ENCODE measurements around the gene CD80. TPM values are rescaled to one million over a fixed set of nuclear protein-coding genes. Genes with fewer than 3 reads are reported as not detected.
"Not testable (repeated sequence)": the region's sequence is repeated elsewhere in the genome, so short reads cannot be mapped to it uniquely, and the experiment has no call there.

The CD80 gene
- total RNA-seq, 1 donor from 2014 or later, result 0.78 TPM

DNA sequence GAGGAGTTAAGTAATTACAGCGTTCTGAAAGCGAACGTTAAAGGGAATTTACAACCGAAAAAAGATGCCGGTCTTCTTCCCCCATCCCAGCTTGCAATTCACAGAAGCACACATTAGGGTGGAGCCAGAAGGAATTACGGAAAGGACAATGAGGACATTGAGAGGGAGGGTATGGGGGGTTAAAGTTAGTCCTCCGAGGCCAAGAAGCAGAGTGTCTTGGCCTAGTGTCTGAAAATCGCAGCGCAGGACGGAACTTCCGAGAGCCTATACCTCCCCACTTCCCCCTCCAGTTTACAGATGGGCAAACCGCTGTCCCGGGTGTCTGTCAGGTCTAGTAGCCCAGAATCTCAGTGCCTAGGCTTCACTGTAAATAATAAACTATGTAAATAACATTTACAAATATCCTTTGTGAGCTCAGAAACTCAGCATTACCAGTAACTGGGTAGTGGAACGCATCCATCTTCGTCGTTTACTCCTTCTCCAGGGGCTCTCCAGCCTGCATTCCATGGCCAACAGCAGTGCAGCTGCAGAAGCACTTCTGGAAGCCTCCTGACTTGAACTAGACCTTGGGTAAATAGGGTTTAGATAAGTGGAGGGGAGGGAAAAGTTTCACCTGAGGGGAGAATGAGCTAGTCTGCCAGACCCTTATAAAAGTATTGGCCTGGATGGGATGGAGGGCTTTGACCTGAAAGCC lies 20.8 kb upstream of the CD80 start:
- DNase-seq, result no peak

DNA sequence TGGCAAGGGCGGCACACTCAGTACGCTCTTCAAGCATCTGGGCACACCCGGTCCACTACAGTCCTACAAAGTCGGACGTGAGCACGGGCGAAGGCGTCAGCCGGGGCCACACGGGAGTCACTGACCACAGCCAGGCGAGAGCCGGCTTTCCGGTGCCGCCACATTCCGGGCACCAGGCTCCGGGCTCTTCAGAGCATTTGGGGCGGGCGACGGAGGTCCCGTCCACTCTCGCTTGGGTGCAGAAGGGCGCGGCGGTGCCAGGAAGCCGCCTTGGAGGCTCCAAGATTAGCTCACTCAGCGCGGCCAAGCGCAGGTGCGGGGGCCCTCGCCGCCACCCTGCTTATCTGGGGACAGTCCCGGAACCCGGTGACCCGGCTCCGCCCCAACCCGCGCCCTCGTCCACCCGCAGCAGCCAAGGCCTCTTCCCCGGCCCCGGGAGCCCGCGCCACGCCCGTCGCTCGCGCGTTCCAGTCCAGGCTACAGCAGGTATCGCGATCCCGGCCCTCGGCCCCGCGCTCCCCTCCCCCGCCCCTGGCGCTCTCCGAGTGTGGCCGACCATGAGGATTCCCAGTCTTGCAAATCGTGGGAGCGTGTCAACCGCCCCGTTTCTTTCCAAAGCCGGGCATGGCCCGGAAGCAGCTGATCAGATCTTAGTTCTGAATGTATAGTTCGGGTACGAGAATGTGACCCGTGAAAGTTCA lies 20.1 kb upstream of the CD80 start, which contains the start of gene ADPRH:
Gene ADPRH, plus strand, starts transcription at position 127 of the 701 bp plus-strand sequence. CDS start 2,678 bp downstream, outside the sequence.
- peak; percentile 17 for DNase-seq

DNA sequence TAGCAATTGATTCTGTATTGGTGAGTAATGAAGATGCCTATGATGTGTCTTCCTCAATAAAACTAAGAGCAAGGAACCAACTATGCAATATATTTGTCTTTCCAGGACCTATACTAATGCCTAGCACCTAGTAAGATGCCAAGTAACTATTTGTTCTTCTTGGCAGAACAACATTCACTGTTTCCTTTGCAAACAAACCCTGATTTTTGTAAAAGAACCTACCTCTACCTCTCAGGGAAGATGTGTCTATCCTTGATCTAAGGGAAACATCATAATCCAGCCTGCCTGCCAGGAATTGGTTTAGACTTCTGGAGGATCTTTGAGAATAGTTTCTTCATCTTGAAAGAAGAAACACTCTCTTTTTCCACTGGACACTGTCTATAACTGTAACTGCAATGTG lies 16.1 kb upstream of the CD80 start:
- no peak for DNase-seq

DNA sequence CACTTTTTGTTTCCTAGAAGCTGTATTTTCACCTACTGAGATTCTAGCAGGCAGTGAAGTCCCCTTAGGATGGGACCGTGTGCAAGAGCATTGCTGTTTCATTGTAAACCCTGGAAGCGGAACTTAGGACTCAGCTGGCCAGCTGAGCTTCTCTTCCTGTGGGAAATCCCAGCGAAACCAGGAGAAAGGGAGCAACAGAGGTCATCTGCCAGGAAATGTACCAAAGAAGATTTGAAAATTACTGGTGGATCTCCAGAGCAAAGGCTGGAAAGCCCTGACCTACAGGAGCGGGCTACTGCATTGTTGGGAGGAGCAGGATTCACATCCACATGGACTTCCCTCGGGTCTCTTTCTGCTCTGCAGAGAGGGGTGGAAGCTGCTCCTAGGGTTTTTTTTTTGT lies 12.3 kb upstream of the CD80 start:
- DNase-seq, result no peak

DNA sequence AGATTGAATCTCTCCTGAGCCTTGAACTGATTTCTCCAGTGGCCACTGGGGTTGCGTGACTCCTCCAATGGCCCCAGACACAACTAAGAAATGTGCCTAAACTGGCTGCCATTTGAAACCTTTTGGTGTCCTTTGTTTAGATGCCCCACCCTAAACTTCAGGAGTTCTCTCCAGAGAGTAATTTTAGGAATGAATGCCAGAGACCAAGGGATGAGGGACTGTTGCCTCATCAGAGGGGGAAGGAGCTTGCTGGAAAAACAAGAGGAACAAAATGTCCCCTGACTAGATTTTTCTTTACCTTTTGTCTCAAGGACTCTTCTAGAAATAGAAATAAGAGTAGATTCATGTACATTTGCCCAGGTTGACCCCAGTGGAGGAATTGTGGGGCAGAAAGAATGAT lies 11.8 kb upstream of the CD80 start:
- DNase-seq, result no peak

DNA sequence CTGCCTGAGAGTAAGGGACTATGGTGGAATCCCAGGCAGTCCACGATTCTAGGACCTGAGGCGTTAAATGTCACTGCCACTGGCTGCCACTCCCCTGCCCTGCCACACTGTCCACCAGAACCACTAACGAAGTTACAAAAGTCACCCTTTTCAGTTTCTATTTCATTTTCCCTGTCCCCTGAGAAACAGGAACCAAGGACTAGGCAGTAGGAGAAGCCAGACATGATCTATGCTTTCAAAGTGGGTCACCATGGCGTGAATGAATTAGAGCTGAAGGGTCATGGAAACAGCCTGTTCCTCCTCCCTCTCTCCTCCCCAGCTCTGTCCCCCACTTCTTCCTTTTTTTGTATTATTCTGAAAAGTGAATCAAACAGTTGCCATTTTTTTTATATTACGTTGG lies 10.8 kb upstream of the CD80 start:
- DNase-seq, result no peak

DNA sequence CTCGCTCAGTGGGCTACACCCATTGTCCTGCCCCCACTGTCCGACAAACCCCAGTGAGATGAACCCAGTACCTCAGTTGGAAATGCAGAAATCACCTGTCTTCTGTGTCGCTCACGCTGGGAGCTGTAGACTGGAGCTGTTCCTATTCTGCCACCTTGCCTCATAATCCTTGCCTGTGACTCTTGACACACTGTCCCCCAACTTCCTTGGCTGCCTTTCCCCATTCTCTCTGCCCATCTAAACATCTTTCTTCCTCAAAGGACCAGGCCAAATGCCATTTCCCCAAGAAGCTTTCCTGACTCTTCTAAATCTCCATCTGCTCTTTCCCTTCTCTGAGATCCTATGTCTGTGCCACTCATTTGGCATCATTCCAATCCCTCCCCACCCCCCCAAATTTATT lies 9.7 kb upstream of the CD80 start:
- no peak for DNase-seq

DNA sequence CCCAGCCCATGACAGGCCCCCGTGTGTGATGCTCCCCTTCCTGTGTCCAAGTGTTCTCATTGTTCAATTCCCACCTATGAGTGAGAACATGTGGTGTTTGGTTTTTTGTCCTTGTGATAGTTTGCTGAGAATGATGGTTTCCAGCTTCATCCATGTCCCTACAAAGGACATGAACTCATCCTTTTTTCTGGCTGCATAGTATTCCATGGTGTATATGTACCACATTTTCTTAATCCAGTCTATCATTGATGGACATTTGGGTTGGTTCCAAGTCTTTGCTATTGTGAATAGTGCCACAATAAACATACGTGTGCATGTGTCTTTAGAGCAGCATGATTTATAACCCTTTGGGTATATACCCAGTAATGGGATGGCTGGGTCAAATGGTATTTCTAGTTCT lies 3.9 kb upstream of the CD80 start:
- not testable (repeated sequence) for DNase-seq

DNA sequence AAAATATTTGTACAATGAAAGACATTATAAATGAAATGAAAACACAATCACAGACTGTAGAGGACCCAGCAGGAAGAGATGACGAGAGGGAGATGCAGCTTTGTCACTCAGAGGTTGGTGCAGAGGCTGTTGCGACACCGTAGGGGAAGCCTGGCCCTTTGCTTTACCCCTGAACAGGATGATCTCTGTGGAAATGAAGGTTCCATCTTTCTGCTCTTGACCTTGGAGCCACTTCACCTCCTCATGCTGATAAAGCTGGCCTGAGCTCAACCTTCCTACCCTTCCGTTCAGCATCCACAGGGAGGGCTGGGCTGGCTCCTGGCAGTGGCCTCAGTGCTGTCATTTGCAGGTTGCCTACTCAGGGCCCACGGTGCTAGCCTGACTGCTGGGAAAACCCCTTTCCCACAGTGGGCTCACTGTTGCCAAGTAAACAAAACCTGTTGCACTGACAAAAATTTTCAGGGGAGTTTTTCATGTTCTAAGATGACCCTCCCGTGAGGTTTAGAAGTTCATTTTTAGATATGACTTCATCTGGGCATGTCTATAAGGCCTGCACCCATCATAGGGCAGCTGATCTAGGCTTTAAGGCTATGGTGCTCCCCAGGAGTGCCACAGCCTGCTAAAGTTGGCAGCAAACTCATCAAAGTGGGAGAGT lies 3.0 kb upstream of the CD80 start:
- no peak for DNase-seq

DNA sequence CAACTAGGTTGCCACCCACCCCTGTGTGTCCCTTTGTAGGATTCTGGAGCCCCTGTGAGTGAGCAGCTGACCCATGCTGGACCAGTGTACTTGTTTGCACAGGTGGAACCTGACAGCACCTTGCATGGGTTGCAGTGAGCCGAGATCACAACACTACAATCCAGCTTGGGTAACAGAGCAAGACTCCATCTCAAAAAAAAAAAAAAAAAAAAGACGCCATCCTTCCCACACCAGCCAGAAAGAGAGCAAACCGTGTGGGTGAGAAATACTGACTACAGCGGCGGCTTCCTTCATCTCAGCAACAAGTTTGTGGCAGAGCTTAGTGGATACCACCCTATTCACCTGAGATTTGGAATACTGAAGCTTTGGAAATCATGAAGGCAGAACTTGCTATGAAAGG lies 746 bp upstream of the CD80 start:
- DNase-seq, result no peak

DNA sequence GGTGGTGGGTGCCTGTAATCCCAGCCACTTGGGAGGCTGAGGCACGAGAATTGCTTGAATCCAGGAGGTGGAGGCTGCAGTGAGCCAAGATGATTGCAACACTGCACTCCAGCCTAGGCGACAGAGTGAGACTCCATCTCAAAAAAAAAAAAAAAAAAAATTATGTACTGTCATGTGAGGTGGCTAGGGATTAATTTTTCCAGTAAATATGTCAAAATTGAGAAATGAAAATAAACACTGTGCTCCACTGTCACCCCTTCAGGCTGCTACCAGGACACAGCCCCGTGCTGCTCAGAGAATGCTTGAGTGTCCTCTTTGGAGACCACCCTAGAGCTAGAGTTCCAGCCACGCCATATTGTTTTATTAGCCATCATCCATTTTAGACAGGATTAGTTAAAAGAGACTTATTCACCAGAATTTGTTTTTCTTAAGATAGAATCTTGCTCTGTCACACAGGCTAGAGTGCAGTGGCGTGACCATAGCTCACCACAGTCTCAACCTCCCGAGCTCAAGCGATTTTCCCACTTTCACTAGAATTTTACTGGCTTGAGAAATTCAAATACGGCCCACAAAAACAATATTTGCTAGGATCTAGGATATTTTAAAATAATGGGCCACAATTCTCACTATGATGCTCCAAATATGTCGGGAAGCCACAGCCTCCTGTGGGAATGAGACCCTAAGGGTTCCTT lies 642 bp downstream of the CD80 start:
- DNase-seq, result no peak

DNA sequence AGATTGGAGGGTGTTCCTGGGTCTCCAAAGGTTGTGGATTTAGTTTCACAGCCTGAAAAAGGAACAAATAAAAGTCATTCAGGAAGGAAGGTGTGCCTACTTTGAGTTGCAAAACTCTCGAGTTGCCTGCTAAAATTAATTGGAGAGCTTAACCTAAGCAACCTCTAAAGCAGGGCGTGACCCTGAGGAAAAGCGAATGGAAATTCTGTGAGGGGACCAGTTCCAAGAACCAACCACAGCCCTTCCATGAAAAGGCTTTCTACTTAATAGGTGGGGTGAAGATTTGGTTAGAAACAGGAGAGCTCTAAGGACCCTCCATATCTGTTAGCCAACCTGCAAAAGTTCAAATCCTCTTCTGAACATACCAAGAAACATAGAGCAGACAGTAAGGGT lies 1.5 kb downstream of the CD80 start:
- DNase-seq, result no peak

DNA sequence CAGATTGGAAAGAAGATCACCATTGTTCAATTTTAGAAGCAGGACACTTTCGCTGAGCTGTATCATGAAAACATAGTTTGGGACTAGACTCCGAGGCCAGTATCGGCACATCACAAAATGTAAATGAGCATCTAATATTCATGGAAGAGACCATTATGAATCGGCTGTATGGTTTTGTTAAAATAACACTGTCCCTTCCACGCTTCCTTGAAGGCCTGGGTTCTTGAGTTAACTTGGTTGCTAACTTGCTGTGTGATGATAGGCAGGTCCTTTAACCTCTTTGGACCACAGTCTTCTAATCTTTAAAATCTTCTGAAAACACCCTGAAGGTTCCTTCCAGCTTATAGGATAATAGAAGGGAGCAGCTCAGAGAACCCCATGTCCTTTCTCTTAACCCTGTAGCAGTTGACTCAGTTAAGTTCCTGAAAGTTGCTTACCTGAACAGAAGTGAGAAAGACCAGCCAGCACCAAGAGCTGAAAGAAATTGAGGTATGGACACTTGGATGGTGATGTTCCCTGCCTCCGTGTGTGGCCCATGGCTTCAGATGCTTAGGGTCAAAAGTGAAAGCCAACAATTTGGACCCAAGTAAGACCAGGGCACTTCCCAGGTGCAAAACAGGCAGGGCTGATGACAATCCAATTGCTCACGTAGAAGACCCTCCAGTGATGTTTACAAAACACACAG lies 2.1 kb downstream of the CD80 start:
- DNase-seq, result no peak

DNA sequence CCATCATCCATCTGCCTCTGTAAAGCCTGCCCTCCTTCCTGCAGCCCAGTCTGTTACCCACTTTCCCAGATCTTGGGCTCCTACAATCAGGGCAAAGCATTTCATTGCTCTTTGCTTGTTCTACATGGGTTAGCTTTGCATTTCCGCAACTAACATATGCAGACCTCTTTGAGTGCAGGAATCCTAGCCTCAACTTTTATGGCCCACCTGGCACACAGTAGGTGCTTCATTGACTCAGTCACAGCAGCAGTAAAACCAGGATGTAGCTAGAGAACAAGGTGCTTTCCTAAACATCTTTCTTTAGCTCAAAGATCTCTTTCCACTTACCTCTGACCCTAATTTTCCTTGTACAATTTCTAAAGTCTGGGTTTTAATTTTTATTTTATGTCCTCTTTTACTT lies 3.5 kb downstream of the CD80 start:
- no peak for DNase-seq

DNA sequence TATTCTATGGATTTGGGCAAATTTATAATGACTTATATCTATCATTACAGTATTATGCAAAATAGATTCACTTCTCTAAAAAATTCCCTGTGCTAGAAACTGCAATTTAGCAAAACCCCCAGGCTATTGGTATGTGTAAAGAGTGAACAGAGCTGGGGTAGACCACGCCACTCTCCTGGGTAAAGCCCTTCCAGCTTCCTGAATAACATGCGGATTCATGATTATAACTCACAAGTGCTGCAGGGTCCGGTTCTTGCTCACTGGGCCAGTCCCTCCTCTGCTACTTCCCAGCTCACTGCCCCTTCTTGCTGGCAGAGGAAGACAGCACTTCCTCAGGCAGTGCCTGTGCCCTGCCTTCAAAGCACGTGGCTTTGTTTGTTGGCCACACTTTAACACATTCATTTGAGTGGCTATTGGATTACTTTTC lies 4.1 kb downstream of the CD80 start:
- no peak for DNase-seq

DNA sequence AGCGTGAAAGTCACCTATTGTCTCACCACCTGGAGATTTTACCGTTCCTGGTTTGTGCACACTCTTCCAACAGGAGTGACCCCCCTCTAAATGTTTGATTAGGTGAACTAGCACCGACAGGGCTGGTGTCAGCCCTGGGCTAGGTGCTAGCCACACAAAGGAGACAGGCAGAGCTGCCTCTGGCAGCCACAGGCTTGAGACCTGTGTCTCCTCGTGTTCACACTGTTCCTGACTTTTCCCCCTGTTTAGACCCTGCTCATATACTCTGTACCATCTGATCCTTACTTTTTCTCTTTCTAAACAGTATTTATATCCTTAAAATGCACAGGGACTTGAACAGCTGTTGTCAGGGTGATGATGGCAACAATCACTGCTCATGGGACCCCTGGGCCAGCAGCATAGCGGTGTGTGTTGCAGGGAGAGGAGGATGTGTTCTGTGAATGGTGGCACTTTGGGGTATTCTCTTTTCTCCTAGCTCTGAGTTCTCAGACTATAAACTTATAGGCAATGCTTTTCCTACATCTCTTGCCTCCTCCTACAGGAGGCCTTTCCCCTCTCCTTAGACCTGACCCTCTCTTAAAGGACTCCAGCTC lies 5.5 kb downstream of the CD80 start:
- no peak for DNase-seq

DNA sequence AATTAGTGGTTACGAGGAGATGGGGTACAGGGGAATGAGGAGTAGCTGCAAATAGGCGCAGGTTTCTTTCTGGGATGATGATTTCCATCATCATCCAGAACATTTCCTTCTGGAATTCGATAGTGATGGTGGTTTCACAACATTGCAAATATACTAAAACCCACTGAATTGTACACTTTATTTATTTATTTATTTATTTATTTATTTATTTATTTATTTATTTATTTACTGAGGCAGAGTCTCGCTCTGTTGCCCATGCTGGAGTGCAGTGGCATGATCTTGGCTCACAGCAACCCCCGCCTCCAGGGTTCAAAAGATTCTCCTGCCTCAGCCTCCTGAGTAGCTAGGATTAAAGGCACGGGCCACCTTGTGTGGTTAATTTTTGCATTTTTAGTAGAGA lies 6.5 kb downstream of the CD80 start:
- not testable (repeated sequence) for DNase-seq

DNA sequence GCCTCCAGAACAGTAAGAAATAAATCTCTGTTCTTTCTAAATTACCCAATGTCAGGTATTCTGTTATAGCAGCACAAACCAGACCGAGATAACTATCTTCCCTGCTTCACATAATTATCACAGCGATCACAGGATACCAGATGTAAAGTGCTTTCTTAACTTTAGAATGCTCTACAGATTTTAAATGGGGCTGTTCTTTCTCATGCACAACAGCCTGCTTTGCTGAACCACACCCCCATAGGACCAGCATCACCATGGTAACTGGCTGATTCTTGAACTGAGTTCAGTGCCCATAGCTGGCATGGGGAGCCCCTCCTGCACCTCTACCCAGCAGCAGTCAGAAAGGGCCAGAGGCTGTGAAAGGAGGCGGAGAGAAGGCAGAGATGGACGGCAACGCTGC lies 7.8 kb downstream of the CD80 start:
- no peak for DNase-seq

DNA sequence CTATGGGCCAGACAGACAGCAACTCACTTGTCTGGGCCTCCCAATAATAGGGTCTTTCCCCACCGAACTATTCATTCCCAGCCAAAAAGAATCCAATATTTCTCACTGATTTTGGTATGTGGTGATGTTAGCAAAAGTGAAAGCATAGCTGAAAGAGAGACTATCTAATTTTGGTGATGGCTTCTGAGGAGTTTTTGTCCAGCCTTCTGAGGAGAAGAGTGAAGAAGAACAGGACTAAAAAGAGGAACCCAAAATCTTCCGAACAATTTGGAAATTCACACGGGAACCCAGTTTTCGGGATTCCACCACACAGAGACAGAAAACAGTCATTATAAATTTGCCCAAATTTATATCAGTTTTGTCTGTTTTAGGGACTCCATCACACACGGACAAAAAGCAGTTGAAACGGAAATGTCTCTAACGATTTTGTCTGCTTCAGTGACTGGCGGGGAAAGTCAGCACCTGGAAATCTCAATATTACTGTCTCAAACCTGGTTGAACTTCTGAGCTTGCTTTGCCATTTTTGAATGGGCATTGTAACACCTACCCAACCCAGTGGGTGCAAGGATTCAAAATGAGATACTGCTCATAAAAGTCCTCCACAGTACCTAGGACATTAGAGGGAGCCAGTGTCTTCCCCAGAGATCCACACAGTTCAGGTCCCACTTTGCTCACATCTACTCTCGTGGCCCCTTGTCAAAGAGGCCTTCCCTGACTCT lies 9.1 kb downstream of the CD80 start:
- DNase-seq, result no peak

DNA sequence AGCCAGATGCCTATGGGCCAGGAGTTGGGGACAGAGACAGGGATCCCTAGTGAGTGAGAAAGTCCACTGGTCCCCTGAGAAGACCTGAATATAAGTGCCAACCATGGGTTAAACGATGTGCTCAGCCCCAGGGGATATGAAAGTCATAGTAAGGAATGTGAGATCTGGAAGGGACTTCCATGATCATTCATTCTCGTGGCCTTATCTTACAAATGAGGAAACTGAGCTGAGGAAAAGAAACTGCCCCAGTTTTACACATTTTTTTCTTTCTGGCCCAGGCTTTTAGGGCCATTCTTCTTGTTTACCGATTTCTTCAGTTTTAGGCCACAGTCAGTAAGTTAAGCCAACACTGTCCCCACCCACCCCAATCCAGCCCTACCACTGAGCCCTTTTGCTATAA lies 11.1 kb downstream of the CD80 start:
- no peak for DNase-seq

DNA sequence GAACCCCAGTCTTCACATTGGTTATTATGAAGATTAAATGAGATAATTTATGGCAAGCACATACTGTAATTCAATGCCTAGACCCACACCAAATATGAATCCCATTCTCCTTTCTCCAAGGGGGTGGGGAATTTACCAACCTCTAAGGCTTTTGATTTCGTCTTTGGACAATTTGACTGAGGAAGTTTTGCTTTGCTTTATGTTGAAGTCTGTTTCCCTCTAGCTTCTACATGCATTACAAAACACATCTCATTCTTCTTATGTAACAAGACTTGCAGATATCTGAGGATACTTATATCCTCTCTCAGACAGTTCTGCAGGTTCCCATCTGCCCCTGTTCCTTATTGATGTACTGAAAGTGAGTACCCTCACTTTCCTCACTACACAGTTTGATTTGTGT lies 12.2 kb downstream of the CD80 start:
- no peak for DNase-seq

Measured in occipital lobe (tissue), 2 donors.